HEK293 (cell line): ENCODE measurements around the gene SCUBE3.

ENCODE experiments used
- GLIS2 ChIP-seq: fragments of 450-650 bp; formaldehyde crosslinking; IDR thresholded peaks from 2 replicates; pipeline ENCODE4 v1.5.1; 2016; ENCODE audit warnings: missing biosample characterization, missing genetic modification characterization
- HOXD13 ChIP-seq: sonication (generic); formaldehyde crosslinking; IDR thresholded peaks from 2 replicates; pipeline ENCODE4 v1.8.0; 2022; ENCODE audit warnings: missing genetic modification reagents, borderline replicate concordance
- IKZF3 ChIP-seq: fragments of 450-650 bp; IDR thresholded peaks from 2 replicates; pipeline ENCODE4 v1.5.0; 2018; ENCODE audit warnings: missing biosample characterization, mild to moderate bottlenecking, missing genetic modification characterization, moderate library complexity
- KLF17 ChIP-seq: fragments of 450-650 bp; formaldehyde crosslinking; IDR thresholded peaks from 2 replicates; pipeline ENCODE4 v1.5.1; 2016; ENCODE audit warnings: missing biosample characterization, missing genetic modification characterization
- KLF9 ChIP-seq: fragments of 450-650 bp; formaldehyde crosslinking; IDR thresholded peaks from 2 replicates; pipeline ENCODE4 v1.5.1; 2016; ENCODE audit warnings: missing biosample characterization, missing genetic modification characterization, low read depth
- MEIS1 ChIP-seq: sonication (generic); formaldehyde crosslinking; IDR thresholded peaks from 2 replicates; pipeline ENCODE4 v1.8.1; 2022; ENCODE audit warnings: missing genetic modification reagents, mild to moderate bottlenecking, borderline replicate concordance
- MYNN ChIP-seq: fragments of 450-650 bp; formaldehyde crosslinking; IDR thresholded peaks from 2 replicates; pipeline ENCODE4 v1.5.1; 2016; ENCODE audit warnings: missing biosample characterization, missing genetic modification characterization, borderline replicate concordance
- PBX3 ChIP-seq: sonication (generic); formaldehyde crosslinking; IDR thresholded peaks from 2 replicates; pipeline ENCODE4 v1.8.1; 2022; ENCODE audit warnings: mild to moderate bottlenecking, moderate library complexity, missing genetic modification reagents
- REPIN1 ChIP-seq: fragments of 450-650 bp; formaldehyde crosslinking; IDR thresholded peaks from 2 replicates; pipeline ENCODE4 v1.5.1; 2017; ENCODE audit warnings: missing biosample characterization, missing genetic modification characterization, low read depth
- ZBTB11 ChIP-seq: fragments of 450-650 bp; formaldehyde crosslinking; conservative IDR thresholded peaks from 2 replicates; pipeline ENCODE4 v1.5.1; 2016; ENCODE audit warnings: low read depth, missing biosample characterization, missing genetic modification characterization
- ZBTB17 ChIP-seq: fragments of 450-650 bp; formaldehyde crosslinking; IDR thresholded peaks from 2 replicates; pipeline ENCODE4 v1.5.1; 2016; ENCODE audit warnings: missing biosample characterization, missing genetic modification characterization
- ZNF16 ChIP-seq: fragments of 450-650 bp; formaldehyde crosslinking; IDR thresholded peaks from 2 replicates; pipeline ENCODE4 v1.5.1; 2016; ENCODE audit warnings: low read depth, missing biosample characterization, missing genetic modification characterization
- ZNF19 ChIP-seq: fragments of 450-650 bp; formaldehyde crosslinking; IDR thresholded peaks from 2 replicates; pipeline ENCODE4; 2016; ENCODE audit warnings: missing biosample characterization, missing genetic modification characterization, low read depth
- ZNF248 ChIP-seq: fragments of 450-650 bp; formaldehyde crosslinking; IDR thresholded peaks from 2 replicates; pipeline ENCODE4 v1.5.1; 2017; ENCODE audit warnings: missing biosample characterization, missing genetic modification characterization
- ZNF280C ChIP-seq: fragments of 450-650 bp; formaldehyde crosslinking; IDR thresholded peaks from 2 replicates; pipeline ENCODE4 v1.5.1; 2016; ENCODE audit warnings: missing biosample characterization, missing genetic modification characterization
- ZNF311 ChIP-seq: fragments of 450-650 bp; formaldehyde crosslinking; IDR thresholded peaks from 2 replicates; pipeline ENCODE4 v1.5.1; 2017; ENCODE audit warnings: missing biosample characterization, missing genetic modification characterization, borderline replicate concordance
- ZNF362 ChIP-seq: fragments of 450-650 bp; formaldehyde crosslinking; IDR thresholded peaks from 2 replicates; pipeline ENCODE4 v1.5.1; 2016; ENCODE audit warnings: missing biosample characterization, missing genetic modification characterization
- ZNF404 ChIP-seq: fragments of 450-650 bp; formaldehyde crosslinking; IDR thresholded peaks from 2 replicates; pipeline ENCODE4 v1.5.1; 2017; ENCODE audit warnings: missing biosample characterization, missing genetic modification characterization
- ZNF510 ChIP-seq: fragments of 450-650 bp; formaldehyde crosslinking; IDR thresholded peaks from 2 replicates; pipeline ENCODE4 v1.5.1; 2018; ENCODE audit warnings: mild to moderate bottlenecking, missing genetic modification characterization, missing biosample characterization; ENCODE audit not compliant: insufficient replicate concordance
- ZNF513 ChIP-seq: fragments of 450-650 bp; IDR thresholded peaks from 2 replicates; pipeline ENCODE4 v1.5.1; 2018; ENCODE audit warnings: missing biosample characterization, missing genetic modification characterization
- ZNF561 ChIP-seq: fragments of 450-650 bp; IDR thresholded peaks from 2 replicates; pipeline ENCODE4 v1.5.1; 2018; ENCODE audit warnings: missing biosample characterization, missing genetic modification characterization, borderline replicate concordance
- ZNF571 ChIP-seq: fragments of 450-650 bp; formaldehyde crosslinking; IDR thresholded peaks from 2 replicates; pipeline ENCODE4 v1.5.0; 2017; ENCODE audit warnings: missing biosample characterization, missing genetic modification characterization
- ZNF600 ChIP-seq: fragments of 450-650 bp; formaldehyde crosslinking; IDR thresholded peaks from 2 replicates; pipeline ENCODE4 v1.5.1; 2016; ENCODE audit warnings: missing biosample characterization, missing genetic modification characterization
- ZNF624 ChIP-seq: fragments of 450-650 bp; formaldehyde crosslinking; IDR thresholded peaks from 2 replicates; pipeline ENCODE4 v1.5.1; 2017; ENCODE audit warnings: missing biosample characterization, missing genetic modification characterization
- ZNF626 ChIP-seq: fragments of 450-650 bp; sonication (Bioruptor Pico); formaldehyde crosslinking; IDR thresholded peaks from 2 replicates; pipeline ENCODE4 v1.5.1; 2018; ENCODE audit warnings: missing biosample characterization, missing genetic modification characterization, inconsistent platforms
- ZNF645 ChIP-seq: fragments of 450-650 bp; formaldehyde crosslinking; IDR thresholded peaks from 2 replicates; pipeline ENCODE4; 2016; ENCODE audit warnings: missing biosample characterization, missing genetic modification characterization
- ZNF76 ChIP-seq: fragments of 450-650 bp; formaldehyde crosslinking; IDR thresholded peaks from 2 replicates; pipeline ENCODE4; 2016; ENCODE audit warnings: low read depth, missing biosample characterization, missing genetic modification characterization, borderline replicate concordance
- ZSCAN16 ChIP-seq: fragments of 450-650 bp; formaldehyde crosslinking; IDR thresholded peaks from 2 replicates; pipeline ENCODE4 v1.5.1; 2016; ENCODE audit warnings: missing biosample characterization, missing genetic modification characterization

Gene SCUBE3

GRCh38 chr6:35181933-35182612, 31.7 kb upstream of the SCUBE3 start (continued):
- TF ChIP-seq ZNF248 (tag by site-specific recombination) (no peak), PBX3 (CRISPR knock-in tag) (no peak; the same call in 1 of the 2 replicates), REPIN1 (tag by site-specific recombination) (no peak), ZNF16 (tag by site-specific recombination) (no peak), HOXD13 (no peak), IKZF3 (tag by site-specific recombination) (peak; percentile 55), ZNF280C (tag by site-specific recombination) (no peak), ZNF561 (tag by site-specific recombination) (peak; percentile 93), ZNF76 (tag by site-specific recombination) (peak; percentile 44; the same call in 1 of the 2 replicates), ZSCAN16 (tag by site-specific recombination) (0 out of 2 replicates have a peak, but pooled peaks have one; percentile 19), MYNN (peak; percentile 22; the same call in 1 of the 2 replicates), ZNF510 (no peak), ZNF624 (0 out of 2 replicates have a peak, but pooled peaks have one; percentile 43), KLF17 (tag by site-specific recombination) (0 out of 2 replicates have a peak, but pooled peaks have one; percentile 49), ZBTB11 (tag by site-specific recombination) (no peak), KLF9 (tag by site-specific recombination) (peak; percentile 59; the same call in 1 of the 2 replicates), ZNF19 (tag by site-specific recombination) (no peak), GLIS2 (tag by site-specific recombination) (peak; percentile 96), ZNF645 (tag by site-specific recombination) (no peak), ZNF362 (tag by site-specific recombination) (no peak), ZBTB17 (peak; percentile 96), ZNF600 (tag by site-specific recombination) (peak; percentile 96), ZNF571 (tag by site-specific recombination) (no peak), ZNF513 (no peak), ZNF404 (tag by site-specific recombination) (no peak), MEIS1 (CRISPR knock-in tag) (no peak), ZNF311 (tag by site-specific recombination) (no peak), ZNF626 (tag by site-specific recombination) (no peak)
